Panc1 (cell line): ENCODE data around the gene MAP2K5.

Experiments used
- CTCF ChIP-seq: fragments of 450-650 bp; IDR thresholded peaks from 2 replicates; pipeline ENCODE4 v1.5.1; 2017; ENCODE audit warnings: mild to moderate bottlenecking
- REST ChIP-seq, 2 experiments: IDR thresholded peaks; 2 replicates each; pipeline ENCODE4 v1.6.1; 2011 to 2012; ENCODE audit warnings: low read depth in 2 of 2, control low read depth in 1 of 2, low read length in 1 of 2, mild to moderate bottlenecking in 1 of 2, moderate library complexity in 1 of 2; ENCODE audit not compliant: insufficient read depth in 1 of 2
- SIN3A ChIP-seq: IDR thresholded peaks from 2 replicates; pipeline ENCODE4 v1.6.1; 2012; ENCODE audit warnings: low read depth, mild to moderate bottlenecking, low read length, moderate library complexity, borderline replicate concordance; ENCODE audit not compliant: insufficient read depth

GRCh38 chr15:67593562-67593961 lies 51.1 kb downstream of the MAP2K5 start:
- TF ChIP-seq CTCF (no peak), SIN3A (no peak), REST (IDR thresholded peaks at IDR 0.05; ENCODE audit: insufficient read depth in 1 of 2, low read depth in 2 of 2, low read length in 1 of 2) (no peak)
